ENCODE measurements around the gene MAST4.

MAST4 gene

GRCh38 chr5:67012171-67012570 is 416.0 kb downstream of the MAST4 start:
- no peak for TF ChIP-seq ZNF274 (IDR thresholded peaks at IDR 0.05; ENCODE audit: low read depth, low read length)

GRCh38 chr5:67013719-67014118 is 417.5 kb downstream of the MAST4 start:
- TF ChIP-seq ZNF274 (IDR thresholded peaks at IDR 0.05; ENCODE audit: low read depth, low read length) = no peak
- H3K4me3 ChIP-seq (ENCODE audit: low read length) = no peak overlapping the region

More at GRCh38 chr5:67012171-67012570, 416.0 kb downstream of the MAST4 start:
- H3K4me3 ChIP-seq (ENCODE audit: low read length) = no peak overlapping the region

GRCh38 chr5:67014191-67014590 is 418.0 kb downstream of the MAST4 start:
- TF ChIP-seq ZNF274 (IDR thresholded peaks at IDR 0.05; ENCODE audit: low read depth, low read length) = no peak
- H3K4me3 ChIP-seq (ENCODE audit: low read length) = no peak overlapping the region

- H3K4me3 ChIP-seq (ENCODE audit: low read length) = no peak overlapping the region
- TF ChIP-seq ZNF274 (IDR thresholded peaks at IDR 0.05; ENCODE audit: low read depth, low read length) = no peak
Observed at GRCh38 chr5:67014957-67015400, 418.8 kb downstream of the MAST4 start.

- no peak overlapping the region for H3K4me3 ChIP-seq (ENCODE audit: low read length)
- no peak for TF ChIP-seq ZNF274 (IDR thresholded peaks at IDR 0.05; ENCODE audit: low read depth, low read length)
Observed at GRCh38 chr5:67015541-67016191, 419.5 kb downstream of the MAST4 start.

GRCh38 chr5:67019065-67019845 is 423.1 kb downstream of the MAST4 start:
- no peak overlapping the region for H3K4me3 ChIP-seq (ENCODE audit: low read length)
- TF ChIP-seq ZNF274 (IDR thresholded peaks at IDR 0.05; ENCODE audit: low read depth, low read length) = no peak

GRCh38 chr5:67020096-67020615 is 424.0 kb downstream of the MAST4 start:
- TF ChIP-seq ZNF274 (IDR thresholded peaks at IDR 0.05; ENCODE audit: low read depth, low read length) = no peak
- no peak overlapping the region for H3K4me3 ChIP-seq (ENCODE audit: low read length)

GRCh38 chr5:67021031-67021430 is 424.8 kb downstream of the MAST4 start:
- H3K4me3 ChIP-seq (ENCODE audit: low read length) = no peak overlapping the region
- TF ChIP-seq ZNF274 (IDR thresholded peaks at IDR 0.05; ENCODE audit: low read depth, low read length) = no peak

GRCh38 chr5:67021521-67021920 is 425.3 kb downstream of the MAST4 start:
- H3K4me3 ChIP-seq (ENCODE audit: low read length) = no peak overlapping the region
- TF ChIP-seq ZNF274 (IDR thresholded peaks at IDR 0.05; ENCODE audit: low read depth, low read length) = no peak

GRCh38 chr5:67021962-67022361 is 425.8 kb downstream of the MAST4 start:
- no peak for TF ChIP-seq ZNF274 (IDR thresholded peaks at IDR 0.05; ENCODE audit: low read depth, low read length)
- no peak overlapping the region for H3K4me3 ChIP-seq (ENCODE audit: low read length)

GRCh38 chr5:67025457-67025856 is 429.3 kb downstream of the MAST4 start:
- no peak for TF ChIP-seq ZNF274 (IDR thresholded peaks at IDR 0.05; ENCODE audit: low read depth, low read length)
- no peak overlapping the region for H3K4me3 ChIP-seq (ENCODE audit: low read length)

GRCh38 chr5:67026278-67026677 is 430.1 kb downstream of the MAST4 start:
- TF ChIP-seq ZNF274 (IDR thresholded peaks at IDR 0.05; ENCODE audit: low read depth, low read length) = no peak
- H3K4me3 ChIP-seq (ENCODE audit: low read length) = no peak overlapping the region

- H3K4me3 ChIP-seq (ENCODE audit: low read length) = no peak overlapping the region
- TF ChIP-seq ZNF274 (IDR thresholded peaks at IDR 0.05; ENCODE audit: low read depth, low read length) = no peak
Observed at GRCh38 chr5:67027171-67027570, 431.0 kb downstream of the MAST4 start.

GRCh38 chr5:67028371-67028770 is 432.2 kb downstream of the MAST4 start:
- no peak for TF ChIP-seq ZNF274 (IDR thresholded peaks at IDR 0.05; ENCODE audit: low read depth, low read length)
- no peak overlapping the region for H3K4me3 ChIP-seq (ENCODE audit: low read length)

GRCh38 chr5:67028941-67029340 is 432.7 kb downstream of the MAST4 start:
- TF ChIP-seq ZNF274 (IDR thresholded peaks at IDR 0.05; ENCODE audit: low read depth, low read length) = no peak
- H3K4me3 ChIP-seq (ENCODE audit: low read length) = no peak overlapping the region
